NCI-H1048 (cell line): ENCODE results near the gene NAXD.
"Not testable (repeated sequence)": the region's sequence is repeated elsewhere in the genome, so short reads cannot be mapped to it uniquely, and the experiment has no call there.

Experiments used
- DNase-seq: peaks from one replicate; lab custom pipeline; 2025; lab: John Stamatoyannopoulos, UW

Gene NAXD

GRCh38 chr13:110628477-110628793, 13.1 kb downstream of the NAXD start:
- no peak for DNase-seq

GRCh38 chr13:110628952-110629701, 13.8 kb downstream of the NAXD start:
- no peak for DNase-seq

GRCh38 chr13:110629735-110630134, 14.4 kb downstream of the NAXD start:
- no peak for DNase-seq

GRCh38 chr13:110630566-110631119, 15.3 kb downstream of the NAXD start:
- no peak for DNase-seq

GRCh38 chr13:110632255-110632654, 16.9 kb downstream of the NAXD start:
- not testable (repeated sequence) for DNase-seq

- DNase-seq: no peak
These were observed 18.4 kb downstream of the NAXD start for GRCh38 chr13:110633776-110634175.

GRCh38 chr13:110634558-110634957, 19.2 kb downstream of the NAXD start:
- no peak for DNase-seq

GRCh38 chr13:110635405-110636002, 20.2 kb downstream of the NAXD start:
- no peak for DNase-seq

- DNase-seq: no peak
These were observed 20.7 kb downstream of the NAXD start for GRCh38 chr13:110636053-110636475.

- DNase-seq: no peak
These were observed 21.4 kb downstream of the NAXD start for GRCh38 chr13:110636701-110637201.

GRCh38 chr13:110637275-110637674, 21.9 kb downstream of the NAXD start:
- no peak for DNase-seq

- DNase-seq: no peak
These were observed 22.4 kb downstream of the NAXD start for GRCh38 chr13:110637747-110638146.

- no peak for DNase-seq
These were observed 22.9 kb downstream of the NAXD start for GRCh38 chr13:110638257-110638656.

- no peak for DNase-seq
These were observed 23.8 kb downstream of the NAXD start for GRCh38 chr13:110638814-110639806.

- no peak for DNase-seq
These were observed 24.6 kb downstream of the NAXD start for GRCh38 chr13:110639935-110640334.

- DNase-seq: no peak
These were observed 25.3 kb downstream of the NAXD start for GRCh38 chr13:110640591-110641029.

- no peak for DNase-seq
These were observed 26.0 kb downstream of the NAXD start for GRCh38 chr13:110641055-110642015.

GRCh38 chr13:110642291-110642981, 27.1 kb downstream of the NAXD start:
- DNase-seq: no peak

GRCh38 chr13:110643324-110643723, 28.0 kb downstream of the NAXD start:
- no peak for DNase-seq

GRCh38 chr13:110643768-110644421, 28.6 kb downstream of the NAXD start:
- no peak for DNase-seq
